GM12892 (cell line): Measurements from ENCODE around the gene COL23A1.

ENCODE experiments used
- POLR2A ChIP-seq: IDR thresholded peaks from 2 replicates; pipeline ENCODE4 v1.6.1; 2011; ENCODE audit warnings: low read depth, low read length, control low read depth
- TAF1 ChIP-seq: IDR thresholded peaks from 2 replicates; pipeline ENCODE4 v1.6.1; 2011; ENCODE audit warnings: low read depth, mild to moderate bottlenecking, control low read depth, low read length, borderline replicate concordance

DNA sequence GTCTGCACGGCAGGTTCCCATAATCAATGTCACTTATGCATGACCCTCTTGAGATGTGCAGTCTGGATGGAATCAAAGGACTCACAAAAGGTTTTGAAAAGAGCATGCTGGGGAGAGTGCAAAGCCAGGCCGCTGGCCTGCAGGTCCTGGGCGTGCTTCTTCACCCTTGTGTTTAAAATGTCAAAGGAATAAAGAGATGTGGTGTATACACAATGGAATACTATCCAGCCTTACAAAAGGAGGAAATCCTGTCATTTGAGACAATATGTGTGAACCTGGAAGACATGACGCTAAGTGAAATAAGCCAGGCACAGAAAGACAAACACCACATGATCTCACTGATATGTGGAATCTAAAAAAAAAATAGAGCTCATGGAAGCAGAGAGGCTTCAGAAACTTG is 220.1 kb downstream of the COL23A1 start:
- no peak for TF ChIP-seq TAF1
- no peak for TF ChIP-seq POLR2A
